Adipocyte (in vitro differentiated cells): ENCODE results near the gene NPHS1.
"Not testable (repeated sequence)": the region's sequence is repeated elsewhere in the genome, so short reads cannot be mapped to it uniquely, and the experiment has no call there.

Experiments
- DNase-seq: peaks from one replicate; pipeline ENCODE4 v3.0.0-alpha.2; 2015; ENCODE audit warnings: low read depth
- H3K27me3 ChIP-seq: replicated peaks from 2 replicates; pipeline ENCODE4 v1.7.0; 2013; ENCODE audit warnings: mild to moderate bottlenecking, low read length, moderate library complexity; ENCODE audit not compliant: control insufficient read depth, insufficient read depth
- H3K36me3 ChIP-seq: 2 replicates; pipeline ENCODE4 v1.7.0; 2013; ENCODE audit warnings: low read length, mild to moderate bottlenecking, moderate library complexity; ENCODE audit not compliant: control insufficient read depth, insufficient read depth, severe bottlenecking
- H3K4me1 ChIP-seq: 2 replicates; pipeline ENCODE4 v1.7.0; 2013; ENCODE audit warnings: mild to moderate bottlenecking, low read length, moderate library complexity; ENCODE audit not compliant: control insufficient read depth, insufficient read depth
- H3K4me3 ChIP-seq: 2 replicates; pipeline ENCODE4 v1.7.0; 2013; ENCODE audit warnings: mild to moderate bottlenecking, low read length, moderate library complexity
- H3K9ac ChIP-seq: 2 replicates; pipeline ENCODE4 v1.7.0; 2013; ENCODE audit warnings: mild to moderate bottlenecking, low read length, moderate library complexity
- H3K9me3 ChIP-seq: 2 replicates; pipeline ENCODE4 v1.7.0; 2013; ENCODE audit warnings: mild to moderate bottlenecking, low read length, moderate library complexity; ENCODE audit not compliant: control insufficient read depth

The NPHS1 gene

DNA sequence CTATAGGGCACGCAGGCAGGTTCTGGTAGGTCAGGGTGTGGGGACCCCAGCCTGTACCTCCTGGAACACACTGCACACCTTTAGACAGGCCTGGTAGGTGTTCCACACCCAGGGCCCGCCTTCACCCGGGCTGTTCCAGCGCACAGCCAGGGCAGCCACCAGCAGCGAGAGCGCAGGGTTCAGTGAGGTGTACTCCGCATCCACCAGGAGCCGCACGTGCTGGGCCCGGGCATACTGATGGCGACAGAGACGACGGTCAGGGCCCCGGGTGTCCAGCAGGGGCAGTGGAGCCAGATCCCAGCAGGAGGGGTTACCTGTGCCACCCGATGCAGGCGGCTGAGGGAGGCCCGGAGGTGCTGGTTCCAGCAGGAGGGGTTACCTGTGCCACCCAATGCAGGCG, 45.7 kb downstream of the NPHS1 start:
- Histone ChIP-seq H3K36me3 (no peaks in the 10 kb centered on the region), H3K27me3 (peaks cover 51% of the 10 kb centered on the region), H3K4me3 (no peak overlapping the region), H3K9ac (no peak overlapping the region), H3K9me3 (peaks cover 6% of the 10 kb centered on the region), H3K4me1 (no peaks in the 10 kb centered on the region)
- no peak for DNase-seq

- DNase-seq: no peak
- no peak overlapping the region for H3K4me3 ChIP-seq
These were observed 46.7 kb downstream of the NPHS1 start for GRCh38 chr19:35805526-35806102.

GRCh38 chr19:35801828-35802227, 50.5 kb downstream of the NPHS1 start:
- DNase-seq: no peak
- Histone ChIP-seq H3K4me3 (no peak overlapping the region), H3K9ac (no peak overlapping the region), H3K9me3 (peaks cover 6% of the 10 kb centered on the region), H3K4me1 (no peaks in the 10 kb centered on the region), H3K27me3 (peaks cover 59% of the 10 kb centered on the region), H3K36me3 (no peaks in the 10 kb centered on the region)

More at GRCh38 chr19:35805526-35806102, 46.7 kb downstream of the NPHS1 start:
- no peaks in the 10 kb centered on the region for H3K36me3 ChIP-seq
- H3K27me3 ChIP-seq: peaks cover 44% of the 10 kb centered on the region
- peaks cover 6% of the 10 kb centered on the region for H3K9me3 ChIP-seq
- H3K9ac ChIP-seq: no peak overlapping the region
- no peaks in the 10 kb centered on the region for H3K4me1 ChIP-seq

DNA sequence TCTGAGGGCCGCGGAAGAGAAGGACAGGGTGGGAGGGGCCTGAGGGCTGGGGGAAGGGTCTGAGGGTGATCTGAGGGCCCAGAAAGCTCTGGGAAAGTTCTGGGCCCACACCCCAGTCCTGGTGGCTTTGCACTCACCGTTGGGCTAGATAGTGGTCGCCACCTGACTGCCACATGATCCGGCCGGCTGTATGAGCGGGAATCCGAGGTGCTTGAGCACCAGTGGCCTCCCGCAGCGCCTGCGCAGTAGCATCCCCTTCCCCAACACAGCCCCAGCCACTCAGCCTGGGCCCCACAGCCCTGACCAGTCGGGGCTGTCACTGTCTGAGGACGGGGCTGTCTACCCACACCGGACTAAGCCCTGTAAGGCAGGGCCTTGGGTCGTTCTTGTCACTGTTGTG, 54.6 kb downstream of the NPHS1 start:
- DNase-seq: peak; percentile 5
- H3K4me3 ChIP-seq: no peak overlapping the region

GRCh38 chr19:35796645-35797542, 55.4 kb downstream of the NPHS1 start:
- Histone ChIP-seq H3K9ac (no peak overlapping the region), H3K9me3 (peaks cover 3% of the 10 kb centered on the region), H3K36me3 (no peaks in the 10 kb centered on the region), H3K4me3 (no peak overlapping the region), H3K27me3 (peaks cover 38% of the 10 kb centered on the region), H3K4me1 (peaks cover 8% of the 10 kb centered on the region)
- DNase-seq: no peak

More for the DNA sequence above, 54.6 kb downstream of the NPHS1 start:
- Histone ChIP-seq H3K36me3 (no peaks in the 10 kb centered on the region), H3K4me1 (peaks cover 8% of the 10 kb centered on the region), H3K9ac (no peak overlapping the region), H3K27me3 (peaks cover 46% of the 10 kb centered on the region), H3K9me3 (peaks cover 6% of the 10 kb centered on the region)

- not testable (repeated sequence) for H3K36me3 ChIP-seq, H3K4me3 ChIP-seq, H3K9me3 ChIP-seq, DNase-seq, H3K4me1 ChIP-seq, H3K9ac ChIP-seq
- peaks cover 33% of the 10 kb centered on the region for H3K27me3 ChIP-seq
These were observed 56.7 kb downstream of the NPHS1 start for GRCh38 chr19:35795564-35795963.

- Histone ChIP-seq H3K27me3 (peaks cover 20% of the 10 kb centered on the region), H3K4me3 (no peak overlapping the region), H3K9me3 (no peaks in the 10 kb centered on the region), H3K4me1 (peaks cover 8% of the 10 kb centered on the region), H3K9ac (no peak overlapping the region), H3K36me3 (no peaks in the 10 kb centered on the region)
- DNase-seq: peak; percentile 6
These were observed 58.7 kb downstream of the NPHS1 start for GRCh38 chr19:35793381-35794165.

DNA sequence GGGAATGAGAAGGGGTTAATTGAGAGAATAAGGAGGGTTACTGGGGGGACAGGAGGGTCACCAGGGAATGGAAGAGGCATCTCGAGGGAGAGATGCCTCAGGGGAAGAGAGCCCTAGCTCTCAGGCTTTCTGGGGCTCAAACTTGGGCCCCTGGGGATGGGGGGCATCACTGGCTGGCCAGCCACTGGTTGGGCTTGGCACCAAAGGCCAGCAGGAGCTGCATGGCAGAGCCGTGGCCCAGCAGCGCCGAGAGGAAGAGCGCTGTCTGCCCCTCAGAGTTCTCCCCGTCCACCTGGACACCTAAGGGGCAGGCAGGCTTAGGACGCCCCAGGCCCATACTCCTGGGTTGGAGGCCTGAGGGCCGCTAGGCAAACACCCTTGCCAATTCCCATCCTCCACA, 59.4 kb downstream of the NPHS1 start:
- no peak for DNase-seq
- Histone ChIP-seq H3K4me1 (peaks cover 8% of the 10 kb centered on the region), H3K9ac (no peak overlapping the region), H3K4me3 (no peak overlapping the region), H3K9me3 (no peaks in the 10 kb centered on the region), H3K36me3 (no peaks in the 10 kb centered on the region), H3K27me3 (peaks cover 15% of the 10 kb centered on the region)

DNA sequence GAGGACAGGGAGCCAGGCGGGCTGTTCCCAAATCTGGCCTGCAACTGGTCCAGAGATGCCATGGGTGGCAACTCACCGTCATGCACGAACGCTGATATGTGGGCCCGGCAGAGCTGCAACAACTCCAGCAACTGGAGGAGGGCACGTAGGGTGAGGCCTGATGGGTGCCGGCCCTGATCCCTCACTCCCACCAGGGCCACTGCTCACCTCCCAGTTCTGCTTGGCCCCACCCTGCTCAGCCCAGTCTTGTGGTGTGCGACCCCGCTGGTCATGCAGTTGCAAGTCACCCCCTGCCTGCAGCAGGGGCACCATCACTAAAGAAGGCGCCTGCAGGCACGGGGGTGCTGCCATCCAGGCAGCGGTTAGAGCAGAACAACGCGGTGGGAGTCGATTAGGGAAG, 60.0 kb downstream of the NPHS1 start:
- Histone ChIP-seq H3K36me3 (no peaks in the 10 kb centered on the region), H3K27me3 (peaks cover 12% of the 10 kb centered on the region), H3K4me3 (no peak overlapping the region), H3K9ac (no peak overlapping the region), H3K4me1 (peaks cover 8% of the 10 kb centered on the region), H3K9me3 (no peaks in the 10 kb centered on the region)
- DNase-seq: no peak

GRCh38 chr19:35791814-35792279, 60.5 kb downstream of the NPHS1 start:
- no peaks in the 10 kb centered on the region for H3K36me3 ChIP-seq
- no peaks in the 10 kb centered on the region for H3K9me3 ChIP-seq
- H3K4me1 ChIP-seq: peaks cover 8% of the 10 kb centered on the region
- peaks cover 7% of the 10 kb centered on the region for H3K27me3 ChIP-seq
- H3K9ac ChIP-seq: no peak overlapping the region
- no peak for DNase-seq
- H3K4me3 ChIP-seq: no peak overlapping the region
